ENCODE results near the gene ASIC2. TPM values are rescaled to one million over a fixed set of nuclear protein-coding genes. Genes with fewer than 3 reads are reported as not detected.

ASIC2 gene
- total RNA-seq, 1 experiment from 2014 or later: not detected

- BruUV-seq (replicated peaks): no TSS peak
- POLR2A ChIA-PET: no interaction called here
- H3K27me3 ChIP-seq (ENCODE audit: insufficient read depth, low read length): peaks cover 7% of the 10 kb centered on the region; the same call in 1 of the 2 replicates
These were observed 50.5 kb downstream of the ASIC2 start for GRCh38 chr17:33242375-33243124.

More at GRCh38 chr17:33242375-33243124, 50.5 kb downstream of the ASIC2 start:
- no peaks in the 10 kb centered on the region for H3K9me2 ChIP-seq (ENCODE audit: insufficient read depth)
- DNase-seq (ENCODE audit: low read depth, low spot score) (no peak), ATAC-seq (no peak)
- H3K36me3 ChIP-seq (ENCODE audit: control insufficient read depth in 1 of 2, insufficient read depth in 2 of 2, low read length in 2 of 2): no peaks in the 10 kb centered on the region
- ChIA-PET RAD21 (ENCODE audit: low non-redundant PET in 1 of 2, low total read pairs in 2 of 2, uncharacterized antibody in 2 of 2, unreplicated experiment in 2 of 2) (no interaction called here), CTCF (no interaction called here)
- H3K27ac ChIP-seq (ENCODE audit: low read depth, low read length): no peak overlapping the region
- no peak overlapping the region for H3K4me3 ChIP-seq (replicated peaks in 1 of 2; ENCODE audit: low read depth in 1 of 2, low read length in 2 of 2)
- H3K9me3 ChIP-seq (ENCODE audit: control insufficient read depth in 1 of 2, insufficient read depth in 1 of 2, low read depth in 1 of 2, low read length in 2 of 2): no peaks in the 10 kb centered on the region
- H3K4me2 ChIP-seq (ENCODE audit: low read length): no peak overlapping the region
- H3K9ac ChIP-seq (ENCODE audit: low read length): no peak overlapping the region
- TF ChIP-seq EZH2 (IDR thresholded peaks at IDR 0.05) (no peak), FOSL1 (IDR thresholded peaks at IDR 0.05; ENCODE audit: low read depth) (no peak), ELF1 (IDR thresholded peaks at IDR 0.05; ENCODE audit: borderline replicate concordance, low read depth) (no peak), ZFX (IDR thresholded peaks at IDR 0.05) (no peak), ZNF274 (IDR thresholded peaks at IDR 0.05; ENCODE audit: low read depth, low read length) (no peak), YY1 (IDR thresholded peaks at IDR 0.05; ENCODE audit: extremely low read depth, insufficient replicate concordance, low read depth, low read length) (no peak), POLR2A (IDR thresholded peaks at IDR 0.05; ENCODE audit: borderline replicate concordance, extremely low read depth, insufficient read depth, insufficient read length) (no peak), POLR2AphosphoS5 (IDR thresholded peaks at IDR 0.05; ENCODE audit: low read depth, low read length) (no peak), SRF (IDR thresholded peaks at IDR 0.05; ENCODE audit: low read depth) (no peak), TCF7L2 (IDR thresholded peaks at IDR 0.05; ENCODE audit: borderline replicate concordance, extremely low read depth, insufficient read depth, insufficient read length) (no peak), CEBPB (IDR thresholded peaks at IDR 0.05; ENCODE audit: low read depth) (no peak), SP1 (IDR thresholded peaks at IDR 0.05; ENCODE audit: low read depth) (no peak), RAD21 (IDR thresholded peaks at IDR 0.05; ENCODE audit: low read depth) (no peak), REST (IDR thresholded peaks at IDR 0.05; ENCODE audit: low read depth) (no peak), JUND (IDR thresholded peaks at IDR 0.05) (no peak), EZH2phosphoT487 (IDR thresholded peaks at IDR 0.05; ENCODE audit: borderline replicate concordance) (no peak)
- TF ChIP-seq, protein P1, sequence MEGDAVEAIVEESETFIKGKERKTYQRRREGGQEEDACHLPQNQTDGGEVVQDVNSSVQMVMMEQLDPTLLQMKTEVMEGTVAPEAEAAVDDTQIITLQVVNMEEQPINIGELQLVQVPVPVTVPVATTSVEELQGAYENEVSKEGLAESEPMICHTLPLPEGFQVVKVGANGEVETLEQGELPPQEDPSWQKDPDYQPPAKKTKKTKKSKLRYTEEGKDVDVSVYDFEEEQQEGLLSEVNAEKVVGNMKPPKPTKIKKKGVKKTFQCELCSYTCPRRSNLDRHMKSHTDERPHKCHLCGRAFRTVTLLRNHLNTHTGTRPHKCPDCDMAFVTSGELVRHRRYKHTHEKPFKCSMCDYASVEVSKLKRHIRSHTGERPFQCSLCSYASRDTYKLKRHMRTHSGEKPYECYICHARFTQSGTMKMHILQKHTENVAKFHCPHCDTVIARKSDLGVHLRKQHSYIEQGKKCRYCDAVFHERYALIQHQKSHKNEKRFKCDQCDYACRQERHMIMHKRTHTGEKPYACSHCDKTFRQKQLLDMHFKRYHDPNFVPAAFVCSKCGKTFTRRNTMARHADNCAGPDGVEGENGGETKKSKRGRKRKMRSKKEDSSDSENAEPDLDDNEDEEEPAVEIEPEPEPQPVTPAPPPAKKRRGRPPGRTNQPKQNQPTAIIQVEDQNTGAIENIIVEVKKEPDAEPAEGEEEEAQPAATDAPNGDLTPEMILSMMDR (IDR thresholded peaks at IDR 0.05 in 2 of 3, conservative IDR thresholded peaks at IDR 0.05 in 1 of 3; ENCODE audit: borderline replicate concordance in 1 of 3, insufficient read depth in 1 of 3, low read depth in 2 of 3, low read length in 2 of 3): no peak
- TF ChIP-seq, protein P2, sequence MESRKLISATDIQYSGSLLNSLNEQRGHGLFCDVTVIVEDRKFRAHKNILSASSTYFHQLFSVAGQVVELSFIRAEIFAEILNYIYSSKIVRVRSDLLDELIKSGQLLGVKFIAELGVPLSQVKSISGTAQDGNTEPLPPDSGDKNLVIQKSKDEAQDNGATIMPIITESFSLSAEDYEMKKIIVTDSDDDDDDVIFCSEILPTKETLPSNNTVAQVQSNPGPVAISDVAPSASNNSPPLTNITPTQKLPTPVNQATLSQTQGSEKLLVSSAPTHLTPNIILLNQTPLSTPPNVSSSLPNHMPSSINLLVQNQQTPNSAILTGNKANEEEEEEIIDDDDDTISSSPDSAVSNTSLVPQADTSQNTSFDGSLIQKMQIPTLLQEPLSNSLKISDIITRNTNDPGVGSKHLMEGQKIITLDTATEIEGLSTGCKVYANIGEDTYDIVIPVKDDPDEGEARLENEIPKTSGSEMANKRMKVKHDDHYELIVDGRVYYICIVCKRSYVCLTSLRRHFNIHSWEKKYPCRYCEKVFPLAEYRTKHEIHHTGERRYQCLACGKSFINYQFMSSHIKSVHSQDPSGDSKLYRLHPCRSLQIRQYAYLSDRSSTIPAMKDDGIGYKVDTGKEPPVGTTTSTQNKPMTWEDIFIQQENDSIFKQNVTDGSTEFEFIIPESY (IDR thresholded peaks at IDR 0.05; ENCODE audit: extremely low read depth, insufficient replicate concordance, low read length): no peak
- H3K4me1 ChIP-seq (ENCODE audit: control insufficient read depth in 1 of 2, insufficient read depth in 2 of 2, low read length in 2 of 2): no peaks in the 10 kb centered on the region
- intact Hi-C loops (cut with micrococcal nuclease): no loop called here
- no peaks in the 10 kb centered on the region for H4K20me1 ChIP-seq (ENCODE audit: insufficient read depth)
- no peaks in the 10 kb centered on the region for H3K79me2 ChIP-seq (ENCODE audit: insufficient read depth, low read length)
- no peak overlapping the region for H2AFZ ChIP-seq (ENCODE audit: low read depth, low read length, poor library complexity, severe bottlenecking)
